ENCODE results near the gene ZFAND2A. TPM values are rescaled to one million over a fixed set of nuclear protein-coding genes. Genes with fewer than 3 reads are reported as not detected.

The ZFAND2A gene
- total RNA-seq, 1 experiment from 2014 or later, result 71.8 TPM

- no peak overlapping the region for H3K4me3 ChIP-seq
- no peaks in the 10 kb centered on the region for H3K27me3 ChIP-seq
- no peak for DNase-seq
- no peaks in the 10 kb centered on the region for H3K36me3 ChIP-seq
- no peaks in the 10 kb centered on the region for H3K9me3 ChIP-seq
These were observed 53.1 kb downstream of the ZFAND2A start for GRCh38 chr7:1106793-1107421.

GRCh38 chr7:1106063-1106792, 53.8 kb downstream of the ZFAND2A start:
- no peak for DNase-seq
- Histone ChIP-seq H3K27me3 (no peaks in the 10 kb centered on the region), H3K4me3 (no peak overlapping the region), H3K9me3 (no peaks in the 10 kb centered on the region), H3K36me3 (no peaks in the 10 kb centered on the region)

GRCh38 chr7:1105189-1105588, 54.8 kb downstream of the ZFAND2A start:
- DNase-seq, result no peak
- Histone ChIP-seq H3K4me3 (no peak overlapping the region), H3K27me3 (no peaks in the 10 kb centered on the region), H3K36me3 (no peaks in the 10 kb centered on the region; the same call in 1 of the 2 replicates), H3K9me3 (no peaks in the 10 kb centered on the region)

GRCh38 chr7:1104516-1105179, 55.3 kb downstream of the ZFAND2A start:
- H3K36me3 ChIP-seq, result no peaks in the 10 kb centered on the region; the same call in 1 of the 2 replicates
- no peaks in the 10 kb centered on the region for H3K9me3 ChIP-seq
- H3K27me3 ChIP-seq, result no peaks in the 10 kb centered on the region
- H3K4me3 ChIP-seq, result no peak overlapping the region
- no peak for DNase-seq

GRCh38 chr7:1103789-1104515, 56.0 kb downstream of the ZFAND2A start:
- no peaks in the 10 kb centered on the region for H3K27me3 ChIP-seq
- H3K4me3 ChIP-seq, result no peak overlapping the region
- no peaks in the 10 kb centered on the region for H3K9me3 ChIP-seq
- DNase-seq, result no peak
- H3K36me3 ChIP-seq, result no peaks in the 10 kb centered on the region; the same call in 1 of the 2 replicates

GRCh38 chr7:1103009-1103788, 56.8 kb downstream of the ZFAND2A start:
- DNase-seq, result no peak
- Histone ChIP-seq H3K27me3 (no peaks in the 10 kb centered on the region), H3K36me3 (no peaks in the 10 kb centered on the region; the same call in 1 of the 2 replicates), H3K4me3 (no peak overlapping the region), H3K9me3 (no peaks in the 10 kb centered on the region)

Other genes starting within 250 kb of the ZFAND2A start
- 7.6 and 9.6 TPM in 2 replicates for gene ADAP1, start 205.5 kb downstream of the ZFAND2A start, total RNA-seq (2014; rRNA removed; shearing (Covaris generic); ENCODE audit: low replicate concordance)
- gene COX19, start 184.6 kb downstream of the ZFAND2A start, total RNA-seq (2014; rRNA removed; shearing (Covaris generic); ENCODE audit: low replicate concordance), result 4.4 and 10.1 TPM in 2 replicates
- not detected in 2 replicates for gene CYP2W1, start 177.0 kb downstream of the ZFAND2A start, total RNA-seq (2014; rRNA removed; shearing (Covaris generic); ENCODE audit: low replicate concordance)
- gene GPR146, start 115.7 kb downstream of the ZFAND2A start, total RNA-seq (2014; rRNA removed; shearing (Covaris generic); ENCODE audit: low replicate concordance), result 1.5 TPM in 1 of 2 replicates, not detected in the other
- 2.2 and 2.8 TPM in 2 replicates for gene GPER1, start 72.1 kb downstream of the ZFAND2A start, total RNA-seq (2014; rRNA removed; shearing (Covaris generic); ENCODE audit: low replicate concordance)
- gene UNCX, start 72.7 kb upstream of the ZFAND2A start, total RNA-seq (2014; rRNA removed; shearing (Covaris generic); ENCODE audit: low replicate concordance), result not detected in 2 replicates